Measurements from ENCODE around the gene IQSEC2.

DNA sequence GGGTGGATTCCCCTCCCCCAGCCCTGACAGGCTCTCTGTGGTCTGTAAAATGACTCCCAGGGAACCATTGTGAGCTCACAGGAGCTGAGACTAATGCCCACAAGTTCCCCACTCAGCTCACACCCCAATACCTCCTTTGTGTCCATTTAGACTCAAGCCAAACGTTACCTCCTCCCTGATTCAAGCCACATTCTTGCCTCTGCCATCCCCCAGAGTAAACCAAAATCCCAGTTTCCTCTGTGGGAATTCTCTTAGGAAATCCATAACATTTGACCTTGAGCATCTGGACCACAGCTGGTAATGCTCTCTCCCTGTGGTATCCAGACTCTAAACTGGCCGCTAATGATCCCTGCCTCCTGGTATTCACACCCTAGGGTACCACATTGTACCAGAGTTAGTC is 30.1 kb downstream of the IQSEC2 start:
- TF ChIP-seq, protein P1, sequence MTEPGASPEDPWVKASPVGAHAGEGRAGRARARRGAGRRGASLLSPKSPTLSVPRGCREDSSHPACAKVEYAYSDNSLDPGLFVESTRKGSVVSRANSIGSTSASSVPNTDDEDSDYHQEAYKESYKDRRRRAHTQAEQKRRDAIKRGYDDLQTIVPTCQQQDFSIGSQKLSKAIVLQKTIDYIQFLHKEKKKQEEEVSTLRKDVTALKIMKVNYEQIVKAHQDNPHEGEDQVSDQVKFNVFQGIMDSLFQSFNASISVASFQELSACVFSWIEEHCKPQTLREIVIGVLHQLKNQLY (CRISPR knock-in tag; IDR thresholded peaks at IDR 0.05): no peak
- TF ChIP-seq NR3C1 (CRISPR knock-in tag; conservative IDR thresholded peaks at IDR 0.05; ENCODE audit: low read depth) (no peak), TCF7 (CRISPR knock-in tag; IDR thresholded peaks at IDR 0.05; ENCODE audit: low read depth) (no peak), PRRX2 (CRISPR knock-in tag; IDR thresholded peaks at IDR 0.05) (no peak)
- TF ChIP-seq, protein P2, sequence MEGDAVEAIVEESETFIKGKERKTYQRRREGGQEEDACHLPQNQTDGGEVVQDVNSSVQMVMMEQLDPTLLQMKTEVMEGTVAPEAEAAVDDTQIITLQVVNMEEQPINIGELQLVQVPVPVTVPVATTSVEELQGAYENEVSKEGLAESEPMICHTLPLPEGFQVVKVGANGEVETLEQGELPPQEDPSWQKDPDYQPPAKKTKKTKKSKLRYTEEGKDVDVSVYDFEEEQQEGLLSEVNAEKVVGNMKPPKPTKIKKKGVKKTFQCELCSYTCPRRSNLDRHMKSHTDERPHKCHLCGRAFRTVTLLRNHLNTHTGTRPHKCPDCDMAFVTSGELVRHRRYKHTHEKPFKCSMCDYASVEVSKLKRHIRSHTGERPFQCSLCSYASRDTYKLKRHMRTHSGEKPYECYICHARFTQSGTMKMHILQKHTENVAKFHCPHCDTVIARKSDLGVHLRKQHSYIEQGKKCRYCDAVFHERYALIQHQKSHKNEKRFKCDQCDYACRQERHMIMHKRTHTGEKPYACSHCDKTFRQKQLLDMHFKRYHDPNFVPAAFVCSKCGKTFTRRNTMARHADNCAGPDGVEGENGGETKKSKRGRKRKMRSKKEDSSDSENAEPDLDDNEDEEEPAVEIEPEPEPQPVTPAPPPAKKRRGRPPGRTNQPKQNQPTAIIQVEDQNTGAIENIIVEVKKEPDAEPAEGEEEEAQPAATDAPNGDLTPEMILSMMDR (IDR thresholded peaks at IDR 0.05): no peak
- TF ChIP-seq, protein P3, sequence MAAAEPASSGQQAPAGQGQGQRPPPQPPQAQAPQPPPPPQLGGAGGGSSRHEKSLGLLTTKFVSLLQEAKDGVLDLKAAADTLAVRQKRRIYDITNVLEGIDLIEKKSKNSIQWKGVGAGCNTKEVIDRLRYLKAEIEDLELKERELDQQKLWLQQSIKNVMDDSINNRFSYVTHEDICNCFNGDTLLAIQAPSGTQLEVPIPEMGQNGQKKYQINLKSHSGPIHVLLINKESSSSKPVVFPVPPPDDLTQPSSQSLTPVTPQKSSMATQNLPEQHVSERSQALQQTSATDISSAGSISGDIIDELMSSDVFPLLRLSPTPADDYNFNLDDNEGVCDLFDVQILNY (CRISPR knock-in tag; IDR thresholded peaks at IDR 0.05): no peak
